HEK293T (cell line): ENCODE data around the gene PCDHGC4.

Experiments used
- ARNT ChIP-seq: fragments of 450-650 bp; IDR thresholded peaks from 2 replicates; pipeline ENCODE4 v1.6.1; 2017; ENCODE audit warnings: mild to moderate bottlenecking
- BHLHE40 ChIP-seq: fragments of 450-650 bp; IDR thresholded peaks from 2 replicates; pipeline ENCODE4 v1.6.1; 2016; ENCODE audit warnings: mild to moderate bottlenecking, moderate library complexity, borderline replicate concordance
- FOXA1 ChIP-seq: fragments of 450-650 bp; IDR thresholded peaks from 2 replicates; pipeline ENCODE4 v1.6.1; 2016; ENCODE audit warnings: mild to moderate bottlenecking
- HDGF ChIP-seq: fragments of 450-650 bp; IDR thresholded peaks from 2 replicates; pipeline ENCODE4 v1.6.1; 2017; ENCODE audit warnings: antibody characterized with exemption, borderline replicate concordance
- LEF1 ChIP-seq: fragments of 450-650 bp; IDR thresholded peaks from 2 replicates; pipeline ENCODE4 v1.6.1; 2017; ENCODE audit warnings: mild to moderate bottlenecking, borderline replicate concordance
- NFRKB ChIP-seq: fragments of 450-650 bp; IDR thresholded peaks from 2 replicates; pipeline ENCODE4 v1.6.1; 2016; ENCODE audit warnings: mild to moderate bottlenecking, moderate library complexity
- PKNOX1 ChIP-seq: fragments of 450-650 bp; IDR thresholded peaks from 2 replicates; pipeline ENCODE4 v1.6.1; 2016
- SP1 ChIP-seq: fragments of 450-650 bp; IDR thresholded peaks from 2 replicates; pipeline ENCODE4 v1.6.1; 2017
- SUZ12 ChIP-seq: fragments of 450-650 bp; IDR thresholded peaks from 2 replicates; pipeline ENCODE4 v1.6.1; 2016; ENCODE audit warnings: mild to moderate bottlenecking
- TARDBP ChIP-seq: fragments of 450-650 bp; IDR thresholded peaks from 2 replicates; pipeline ENCODE4 v1.6.1; 2016

GRCh38 chr5:141489841-141490240, 5.0 kb downstream of the PCDHGC4 start:
- no peak for TF ChIP-seq ARNT
- TF ChIP-seq FOXA1 = no peak
- no peak for TF ChIP-seq PKNOX1
- no peak for TF ChIP-seq SP1
- no peak for TF ChIP-seq HDGF
- TF ChIP-seq NFRKB = no peak
- no peak for TF ChIP-seq BHLHE40
- TF ChIP-seq TARDBP = no peak
- TF ChIP-seq LEF1 = no peak
- TF ChIP-seq SUZ12 = no peak
